Cerebellar cortex (tissue), 1 donor: ENCODE results near the gene ZCCHC7.
"Not testable (repeated sequence)": the region's sequence is repeated elsewhere in the genome, so short reads cannot be mapped to it uniquely, and the experiment has no call there.

Experiments used
- DNase-seq: peaks from one replicate; pipeline ENCODE4 v3.0.0-alpha.2; 2015; ENCODE audit warnings: low spot score

ZCCHC7 gene

DNA sequence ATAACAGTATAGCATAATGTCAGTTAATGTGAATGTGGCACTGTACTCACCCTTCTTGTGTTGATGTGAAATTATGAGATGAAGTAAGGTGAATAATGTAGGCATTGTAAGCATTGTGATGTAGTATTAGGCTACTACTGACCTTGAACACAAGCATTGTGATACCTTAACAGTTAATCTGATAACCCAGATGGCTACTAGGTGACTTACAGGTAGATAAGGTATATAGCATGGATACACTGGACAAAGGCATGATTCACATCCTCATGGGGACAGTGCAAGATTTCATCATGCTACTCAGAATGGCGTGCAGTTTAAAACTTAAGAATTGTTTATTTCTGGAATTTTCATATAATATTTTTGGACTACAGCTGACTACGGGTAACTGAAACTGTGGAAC is 134.8 kb downstream of the ZCCHC7 start:
- no peak for DNase-seq

DNA sequence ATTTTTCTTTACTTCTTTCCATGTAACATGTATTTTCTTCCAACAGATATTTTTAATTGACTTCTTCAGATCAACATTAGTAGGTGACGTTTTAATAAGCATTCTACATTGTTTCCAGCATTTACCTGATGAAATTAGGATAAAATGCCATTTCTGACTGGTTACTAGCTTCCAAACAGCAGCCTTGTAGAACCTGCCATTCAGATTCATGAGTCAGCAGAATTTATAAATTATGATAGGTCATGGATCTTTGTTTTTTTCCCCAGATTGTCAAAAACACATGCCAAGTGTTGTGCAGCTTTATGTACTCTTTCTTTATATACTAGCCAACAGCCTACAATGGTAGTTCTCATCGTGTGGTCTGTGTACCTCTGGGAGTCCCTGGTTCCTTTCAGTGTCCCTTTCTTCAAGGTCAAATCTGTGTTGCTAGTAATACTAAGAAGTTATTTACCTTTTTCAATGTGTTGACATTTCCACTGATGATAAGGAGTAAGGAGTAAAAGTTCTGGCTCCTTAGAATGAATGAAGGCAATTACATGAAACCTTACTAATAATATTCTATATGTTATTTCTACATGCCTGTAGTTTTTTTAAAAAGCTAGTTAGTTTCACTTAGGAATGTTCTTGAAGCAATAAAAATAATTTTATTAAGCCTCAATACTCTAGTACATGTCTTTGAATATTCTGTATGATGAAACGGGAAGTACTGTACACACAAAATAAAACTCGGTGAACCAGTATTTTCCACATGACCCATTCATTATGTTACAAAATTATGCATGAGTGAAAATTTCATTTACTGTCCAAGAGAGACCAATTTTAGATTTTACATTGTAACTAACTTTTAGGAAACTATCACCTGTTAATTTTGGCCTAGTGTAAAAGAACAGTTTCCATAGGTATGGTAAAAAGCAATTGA is 135.8 kb downstream of the ZCCHC7 start:
- no peak for DNase-seq

- no peak for DNase-seq
Observed at GRCh38 chr9:37259951-37260350, 139.6 kb downstream of the ZCCHC7 start.

DNA sequence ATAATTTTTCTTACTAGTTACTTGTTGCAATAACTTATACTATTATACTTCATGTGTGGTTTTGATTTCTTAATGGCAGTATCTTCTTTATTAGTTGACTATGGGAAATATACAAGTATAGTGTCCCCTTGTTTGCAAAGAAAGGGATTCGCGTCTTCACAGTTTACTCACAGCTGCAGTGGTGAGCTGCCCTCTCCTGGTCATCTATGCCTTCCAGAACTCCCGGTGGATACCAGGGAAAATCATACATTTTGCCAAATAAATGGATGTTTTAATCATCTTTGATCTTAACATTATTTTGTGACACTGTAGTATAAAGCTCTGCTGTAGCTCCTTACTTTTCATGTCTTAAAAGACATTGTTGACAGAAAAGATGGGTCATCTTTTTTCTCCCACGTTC is 142.0 kb downstream of the ZCCHC7 start:
- DNase-seq, result peak; percentile 43

- DNase-seq, result no peak
Observed at GRCh38 chr9:37264539-37264938, 144.2 kb downstream of the ZCCHC7 start.

- no peak for DNase-seq
Observed at GRCh38 chr9:37266630-37267029, 146.3 kb downstream of the ZCCHC7 start.

DNA sequence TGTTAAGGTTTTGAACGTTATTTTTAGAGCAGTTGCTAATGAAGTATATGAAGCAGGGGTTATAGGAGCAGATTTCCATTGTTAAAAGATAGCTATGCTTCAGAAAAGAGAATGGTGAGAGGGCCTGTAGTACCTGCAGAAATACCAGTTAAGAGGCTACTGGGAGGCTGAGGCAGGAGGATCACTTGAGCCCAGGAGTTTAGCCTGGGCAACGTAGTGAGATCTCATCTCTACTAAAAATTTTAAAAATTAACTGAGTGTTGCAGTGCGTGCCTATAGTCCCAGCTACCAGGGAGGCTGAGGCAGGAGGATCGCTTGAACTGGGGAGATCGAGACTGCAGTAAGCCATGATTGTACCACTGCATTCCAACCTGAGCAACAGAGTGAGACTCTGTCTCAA is 148.8 kb downstream of the ZCCHC7 start:
- DNase-seq, result no peak

- DNase-seq, result no peak
Observed at GRCh38 chr9:37271679-37272078, 151.3 kb downstream of the ZCCHC7 start.

- no peak for DNase-seq
Observed at GRCh38 chr9:37273595-37273994, 153.2 kb downstream of the ZCCHC7 start.

DNA sequence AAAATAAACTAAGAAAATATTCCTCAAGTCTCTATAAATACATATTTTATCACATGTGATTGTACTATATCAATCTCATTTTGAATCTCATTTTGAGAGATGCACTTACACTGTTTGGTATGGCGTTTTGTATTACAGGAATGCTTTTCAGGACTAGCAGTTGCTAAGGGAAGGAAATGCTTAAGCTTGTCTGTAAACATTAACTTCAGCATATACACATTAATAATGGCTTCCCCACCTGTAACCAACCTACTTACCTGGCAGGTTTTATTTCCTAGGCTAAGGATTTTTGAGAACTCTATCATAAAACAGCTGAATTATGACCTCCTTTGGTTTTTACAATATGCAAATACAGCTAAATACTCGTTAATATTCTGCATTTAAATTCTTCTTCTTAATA is 161.2 kb downstream of the ZCCHC7 start:
- no peak for DNase-seq

GRCh38 chr9:37283730-37284325 is 163.5 kb downstream of the ZCCHC7 start:
- no peak for DNase-seq

GRCh38 chr9:37284636-37285035 is 164.3 kb downstream of the ZCCHC7 start:
- DNase-seq, result no peak

- DNase-seq, result no peak
Observed at GRCh38 chr9:37286530-37287175, 166.3 kb downstream of the ZCCHC7 start.

- no peak for DNase-seq
Observed at GRCh38 chr9:37287317-37287716, 166.9 kb downstream of the ZCCHC7 start.

DNA sequence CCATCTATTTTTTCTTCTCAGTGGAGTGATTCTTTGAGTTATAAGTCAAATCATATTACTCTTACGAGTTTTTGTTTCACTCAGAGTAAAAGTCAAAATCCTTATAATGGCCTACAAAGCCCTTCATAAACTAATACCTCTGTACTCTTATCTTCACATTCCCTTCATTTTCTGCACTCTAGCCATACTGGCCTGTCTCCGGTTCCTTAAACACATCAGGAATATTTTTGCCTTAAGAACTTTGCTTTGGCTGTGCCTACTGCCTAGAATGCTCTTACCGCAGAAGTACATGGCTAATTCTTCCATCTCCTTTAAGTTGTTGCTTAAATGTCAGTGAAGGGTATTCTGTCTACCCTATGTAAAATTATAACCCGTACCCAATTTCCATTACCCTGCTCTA is 169.3 kb downstream of the ZCCHC7 start:
- DNase-seq, result no peak

- no peak for DNase-seq
Observed at GRCh38 chr9:37290366-37290939, 170.1 kb downstream of the ZCCHC7 start.

- DNase-seq, result no peak
Observed at GRCh38 chr9:37290940-37291485, 170.6 kb downstream of the ZCCHC7 start.

- DNase-seq, result not testable (repeated sequence)
Observed at GRCh38 chr9:37291612-37292238, 171.4 kb downstream of the ZCCHC7 start.

DNA sequence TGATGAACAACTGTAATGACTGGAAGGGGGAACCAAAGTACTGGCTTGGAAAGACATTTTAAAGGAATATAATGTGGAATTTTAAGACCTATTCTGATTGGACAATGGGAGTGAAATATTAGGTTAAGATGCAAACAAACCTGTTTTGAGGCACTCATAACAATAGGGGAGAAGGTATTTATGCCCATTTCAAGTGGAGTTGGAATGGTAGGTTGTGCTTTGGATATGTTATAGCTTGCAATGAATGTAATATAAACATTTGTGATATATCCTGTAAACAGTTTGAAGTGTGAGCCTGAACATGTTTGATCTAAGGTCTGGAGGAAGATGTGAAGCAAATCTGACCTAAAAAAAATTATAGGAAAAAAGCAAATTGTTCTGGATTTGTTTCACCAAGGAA is 172.5 kb downstream of the ZCCHC7 start:
- no peak for DNase-seq

- DNase-seq, result no peak
Observed at GRCh38 chr9:37293664-37294524, 173.5 kb downstream of the ZCCHC7 start.

GRCh38 chr9:37295178-37295577 is 174.8 kb downstream of the ZCCHC7 start:
- no peak for DNase-seq
